ENCODE data around the gene OLIG1.

Gene OLIG1, protein sequence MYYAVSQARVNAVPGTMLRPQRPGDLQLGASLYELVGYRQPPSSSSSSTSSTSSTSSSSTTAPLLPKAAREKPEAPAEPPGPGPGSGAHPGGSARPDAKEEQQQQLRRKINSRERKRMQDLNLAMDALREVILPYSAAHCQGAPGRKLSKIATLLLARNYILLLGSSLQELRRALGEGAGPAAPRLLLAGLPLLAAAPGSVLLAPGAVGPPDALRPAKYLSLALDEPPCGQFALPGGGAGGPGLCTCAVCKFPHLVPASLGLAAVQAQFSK

GRCh38 chr21:33069994-33070743 lies at the start of gene OLIG1:
Gene OLIG1 (plus strand): TSS chr21:33070141. CDS start chr21:33070247, 106 bp downstream.
- intact Hi-C loops (cut with DNase I) = loop anchor here (1.0 to 2.0 kb wide), 2 partner anchors 45 to 47 kb away; partner anchors contain the start of gene OLIG2

DNA sequence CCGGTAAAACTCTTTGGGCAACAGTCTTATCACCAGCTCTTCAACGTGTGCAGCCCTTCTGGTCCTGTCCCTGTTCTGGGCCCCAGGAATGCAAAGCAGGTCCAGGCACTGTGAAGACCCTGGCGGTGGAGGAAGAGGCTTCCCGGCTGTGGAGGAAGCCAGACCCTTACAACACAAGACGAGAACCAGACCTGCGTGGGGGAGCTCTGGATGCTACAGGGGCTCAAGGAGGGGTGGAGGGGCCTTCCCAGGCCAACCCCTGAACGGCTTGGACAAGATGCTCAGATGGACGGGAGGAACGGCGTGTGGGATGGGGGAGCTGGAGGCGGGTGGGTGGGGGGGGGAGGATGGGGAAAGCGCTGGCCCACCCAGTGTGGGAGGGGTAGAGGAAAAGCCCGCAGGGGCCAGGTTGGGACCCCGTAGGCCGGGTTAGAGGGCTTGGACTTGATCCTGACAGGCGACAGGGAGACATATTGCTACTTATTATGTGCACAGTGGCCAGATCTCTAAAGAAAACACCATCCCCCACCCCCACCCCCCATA lies 49.3 kb upstream of the OLIG1 start:
- DNase-seq = peak in 1 of 10 donors; percentile 59
- intact Hi-C loops (cut with DNase I) = loop anchor here (10.0 kb wide), 1 partner anchor 46 kb away; no protein-coding TSS in a partner anchor

More at GRCh38 chr21:33069994-33070743, at the start of gene OLIG1:
- DNase-seq = peak; percentile 66 to 97 (median 76)

DNA sequence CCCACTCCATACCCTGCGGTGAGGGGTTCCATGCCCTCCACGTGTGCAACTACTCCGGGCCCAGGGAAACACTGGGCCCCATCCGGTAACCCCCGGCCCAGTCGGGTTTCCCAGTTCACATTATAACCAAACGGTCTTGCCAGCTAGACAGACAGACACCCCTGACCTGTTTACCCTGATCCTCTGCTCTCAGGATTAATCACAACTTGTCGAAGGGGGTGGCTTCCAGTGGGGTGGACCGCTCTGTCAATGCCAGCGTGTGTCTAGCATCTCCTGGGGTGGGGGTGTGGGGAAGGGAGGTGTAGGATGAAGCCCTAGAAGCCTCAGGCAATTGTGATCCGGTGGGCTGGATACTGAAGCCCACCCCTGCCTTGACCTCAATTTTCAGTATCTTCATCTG lies 48.8 kb upstream of the OLIG1 start:
- intact Hi-C loops (cut with DNase I) = loop anchor here (10.0 kb wide), 1 partner anchor 46 kb away; no protein-coding TSS in a partner anchor
- peak in 1 of 10 donors; percentile 42 for DNase-seq

GRCh38 chr21:33021667-33022066 lies 48.3 kb upstream of the OLIG1 start:
- DNase-seq = no peak
- intact Hi-C loops (cut with DNase I) = loop anchor here (10.0 kb wide), 1 partner anchor 47 kb away; no protein-coding TSS in a partner anchor

GRCh38 chr21:33022489-33022827 lies 47.5 kb upstream of the OLIG1 start:
- intact Hi-C loops (cut with DNase I) = loop anchor here (10.0 kb wide), 1 partner anchor 48 kb away; no protein-coding TSS in a partner anchor

GRCh38 chr21:33022828-33023573 lies 46.9 kb upstream of the OLIG1 start:
- DNase-seq = peak in 4 of 10 donors; percentile 37 to 86 (median 59)
- intact Hi-C loops (cut with DNase I) = loop anchor here (10.0 kb wide), 1 partner anchor 48 kb away; no protein-coding TSS in a partner anchor

More at GRCh38 chr21:33022489-33022827, 47.5 kb upstream of the OLIG1 start:
- DNase-seq = peak in 1 of 10 donors; percentile 75

- DNase-seq = peak in 7 of 10 donors; percentile 38 to 91 (median 54)
Measured at GRCh38 chr21:33023574-33024200, 46.3 kb upstream of the OLIG1 start.

GRCh38 chr21:33024201-33025103 lies 45.5 kb upstream of the OLIG1 start:
- intact Hi-C loops (cut with DNase I) = loop anchor here (1.0 to 10.0 kb wide), 4 partner anchors 46 to 103 kb away; partner anchors contain the start of gene OLIG1
- DNase-seq = no peak

More at GRCh38 chr21:33023574-33024200, 46.3 kb upstream of the OLIG1 start:
- intact Hi-C loops (cut with DNase I) = loop anchor here (2.0 to 10.0 kb wide), 2 partner anchors 49 to 83 kb away; no protein-coding TSS in a partner anchor

GRCh38 chr21:33025106-33025488 lies 44.8 kb upstream of the OLIG1 start:
- DNase-seq = peak in 7 of 10 donors; percentile 41 to 93 (median 68)
- intact Hi-C loops (cut with DNase I) = loop anchor here (1.0 to 10.0 kb wide), 4 partner anchors 45 to 102 kb away; partner anchors contain the start of gene OLIG1

- peak; percentile 87 to 99 (median 95) for DNase-seq
- intact Hi-C loops (cut with DNase I) = loop anchor here (1.0 to 10.0 kb wide), 4 partner anchors 45 to 102 kb away; partner anchors contain the start of gene OLIG1
Measured at GRCh38 chr21:33025489-33026442, 44.2 kb upstream of the OLIG1 start, which contains the start of gene OLIG2. Gene OLIG2 (plus strand): TSS chr21:33025935. CDS start chr21:33026863, 928 bp downstream.

- intact Hi-C loops (cut with DNase I) = loop anchor here (10.0 kb wide), 1 partner anchor 52 kb away; no protein-coding TSS in a partner anchor
Measured at GRCh38 chr21:33026443-33026858, 43.5 kb upstream of the OLIG1 start.

DNA sequence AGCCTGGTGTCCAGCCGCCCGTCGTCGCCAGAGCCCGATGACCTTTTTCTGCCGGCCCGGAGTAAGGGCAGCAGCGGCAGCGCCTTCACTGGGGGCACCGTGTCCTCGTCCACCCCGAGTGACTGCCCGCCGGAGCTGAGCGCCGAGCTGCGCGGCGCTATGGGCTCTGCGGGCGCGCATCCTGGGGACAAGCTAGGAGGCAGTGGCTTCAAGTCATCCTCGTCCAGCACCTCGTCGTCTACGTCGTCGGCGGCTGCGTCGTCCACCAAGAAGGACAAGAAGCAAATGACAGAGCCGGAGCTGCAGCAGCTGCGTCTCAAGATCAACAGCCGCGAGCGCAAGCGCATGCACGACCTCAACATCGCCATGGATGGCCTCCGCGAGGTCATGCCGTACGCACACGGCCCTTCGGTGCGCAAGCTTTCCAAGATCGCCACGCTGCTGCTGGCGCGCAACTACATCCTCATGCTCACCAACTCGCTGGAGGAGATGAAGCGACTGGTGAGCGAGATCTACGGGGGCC lies 43.0 kb upstream of the OLIG1 start:
- DNase-seq = peak in 1 of 10 donors; percentile 41
- intact Hi-C loops (cut with DNase I) = loop anchor here (10.0 kb wide), 1 partner anchor 52 kb away; no protein-coding TSS in a partner anchor

More at GRCh38 chr21:33026443-33026858, 43.5 kb upstream of the OLIG1 start:
- no peak for DNase-seq

DNA sequence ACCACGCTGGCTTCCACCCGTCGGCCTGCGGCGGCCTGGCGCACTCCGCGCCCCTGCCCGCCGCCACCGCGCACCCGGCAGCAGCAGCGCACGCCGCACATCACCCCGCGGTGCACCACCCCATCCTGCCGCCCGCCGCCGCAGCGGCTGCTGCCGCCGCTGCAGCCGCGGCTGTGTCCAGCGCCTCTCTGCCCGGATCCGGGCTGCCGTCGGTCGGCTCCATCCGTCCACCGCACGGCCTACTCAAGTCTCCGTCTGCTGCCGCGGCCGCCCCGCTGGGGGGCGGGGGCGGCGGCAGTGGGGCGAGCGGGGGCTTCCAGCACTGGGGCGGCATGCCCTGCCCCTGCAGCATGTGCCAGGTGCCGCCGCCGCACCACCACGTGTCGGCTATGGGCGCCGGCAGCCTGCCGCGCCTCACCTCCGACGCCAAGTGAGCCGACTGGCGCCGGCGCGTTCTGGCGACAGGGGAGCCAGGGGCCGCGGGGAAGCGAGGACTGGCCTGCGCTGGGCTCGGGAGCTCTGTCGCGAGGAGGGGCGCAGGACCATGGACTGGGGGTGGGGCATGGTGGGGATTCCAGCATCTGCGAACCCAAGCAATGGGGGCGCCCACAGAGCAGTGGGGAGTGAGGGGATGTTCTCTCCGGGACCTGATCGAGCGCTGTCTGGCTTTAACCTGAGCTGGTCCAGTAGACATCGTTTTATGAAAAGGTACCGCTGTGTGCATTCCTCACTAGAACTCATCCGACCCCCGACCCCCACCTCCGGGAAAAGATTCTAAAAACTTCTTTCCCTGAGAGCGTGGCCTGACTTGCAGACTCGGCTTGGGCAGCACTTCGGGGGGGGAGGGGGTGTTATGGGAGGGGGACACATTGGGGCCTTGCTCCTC lies 42.3 kb upstream of the OLIG1 start:
- DNase-seq = peak in 2 of 10 donors; percentile 59 to 75
- intact Hi-C loops (cut with DNase I) = loop anchor here (10.0 kb wide), 1 partner anchor 53 kb away; no protein-coding TSS in a partner anchor

- intact Hi-C loops (cut with DNase I) = loop anchor here (10.0 kb wide), 1 partner anchor 53 kb away; no protein-coding TSS in a partner anchor
- peak in 1 of 10 donors; percentile 25 for DNase-seq
Measured at GRCh38 chr21:33028287-33028670, 41.7 kb upstream of the OLIG1 start.

DNA sequence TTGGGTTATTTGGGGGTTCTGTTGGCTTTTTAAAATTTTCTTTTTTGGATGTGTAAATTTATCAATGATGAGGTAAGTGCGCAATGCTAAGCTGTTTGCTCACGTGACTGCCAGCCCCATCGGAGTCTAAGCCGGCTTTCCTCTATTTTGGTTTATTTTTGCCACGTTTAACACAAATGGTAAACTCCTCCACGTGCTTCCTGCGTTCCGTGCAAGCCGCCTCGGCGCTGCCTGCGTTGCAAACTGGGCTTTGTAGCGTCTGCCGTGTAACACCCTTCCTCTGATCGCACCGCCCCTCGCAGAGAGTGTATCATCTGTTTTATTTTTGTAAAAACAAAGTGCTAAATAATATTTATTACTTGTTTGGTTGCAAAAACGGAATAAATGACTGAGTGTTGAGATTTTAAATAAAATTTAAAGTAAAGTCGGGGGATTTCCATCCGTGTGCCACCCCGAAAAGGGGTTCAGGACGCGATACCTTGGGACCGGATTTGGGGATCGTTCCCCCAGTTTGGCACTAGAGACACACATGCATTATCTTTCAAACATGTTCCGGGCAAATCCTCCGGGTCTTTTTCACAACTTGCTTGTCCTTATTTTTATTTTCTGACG lies 41.1 kb upstream of the OLIG1 start:
- intact Hi-C loops (cut with DNase I) = loop anchor here (10.0 kb wide), 1 partner anchor 54 kb away; no protein-coding TSS in a partner anchor
- DNase-seq = peak in 3 of 10 donors; percentile 48 to 85 (median 76)

Measured in posterior cingulate gyrus (tissue), 11 donors.